K562 (cell line): ENCODE data around the gene ELOB. TPM values are rescaled to one million over a fixed set of nuclear protein-coding genes. Genes with fewer than 3 reads are reported as not detected.

ENCODE experiments used
- CHD2 ChIP-seq: IDR thresholded peaks from 2 replicates; pipeline ENCODE4 v1.6.1; 2011; ENCODE audit warnings: low read depth, low read length
- CLOCK ChIP-seq: fragments of 250-450 bp; sonication (Bioruptor Pico); IDR thresholded peaks from 2 replicates; pipeline ENCODE4 v1.4.0; 2020; ENCODE audit warnings: mild to moderate bottlenecking, moderate library complexity, borderline replicate concordance
- ELF4 ChIP-seq: fragments of 450-650 bp; formaldehyde crosslinking; IDR thresholded peaks from 2 replicates; pipeline ENCODE4 v1.4.0; 2022; ENCODE audit warnings: missing genetic modification characterization
- HIVEP1 ChIP-seq: fragments of 250-450 bp; sonication (Bioruptor Pico); IDR thresholded peaks from 2 replicates; pipeline ENCODE4 v1.4.0; 2020; ENCODE audit warnings: mild to moderate bottlenecking
- MGA ChIP-seq: fragments of 450-650 bp; IDR thresholded peaks from 2 replicates; pipeline ENCODE4 v1.6.1; 2016; ENCODE audit warnings: mild to moderate bottlenecking, moderate library complexity
- THAP12 ChIP-seq: fragments of 250-450 bp; sonication (Bioruptor Pico); IDR thresholded peaks from 2 replicates; pipeline ENCODE4 v1.9.0; 2021; ENCODE audit warnings: mild to moderate bottlenecking, inconsistent platforms
- ZBTB7A ChIP-seq: IDR thresholded peaks from 2 replicates; pipeline ENCODE4 v1.6.1; 2011; ENCODE audit warnings: low read depth, mild to moderate bottlenecking, low read length, moderate library complexity, borderline replicate concordance; ENCODE audit not compliant: control insufficient read depth
- ZFX ChIP-seq: sonication (generic); formaldehyde crosslinking; IDR thresholded peaks from 2 replicates; pipeline ENCODE4 v1.8.0; 2022; ENCODE audit warnings: mild to moderate bottlenecking, missing genetic modification reagents, moderate library complexity
- polyA plus RNA-seq, 8 experiments: library from polyadenylated mRNA; depleted of rRNA in 4 of 8; stranded (reverse) in 5 of 8; unstranded in 3 of 8; fragments of >200 nt; fragmentation: Nextera tagmentation in 2 of 8; fragmentation: Illumina TruSeq in 1 of 8; extraction: Ambion mirVana in 2 of 8; extraction: Trizol in 1 of 8; gene quantifications; 2 replicates each; pipeline versions ENCODE4 v1.2.1 to v1.2.3, GENCODE V29; 2011 to 2014; ENCODE audit warnings: inconsistent platforms in 1 of 8, missing spikeins in 1 of 8
- total RNA-seq, 7 experiments: library from RNA; depleted of rRNA in 6 of 7; stranded (reverse); fragments of >200 nt in 6 of 7; fragmentation: Illumina TruSeq in 2 of 7; extraction: Trizol in 2 of 7; gene quantifications; 2 replicates each; pipeline versions ENCODE4 v1.2.1 to v1.2.3, GENCODE V29; 2011 to 2021; ENCODE audit warnings: low replicate concordance in 1 of 7

The ELOB gene
- total and polyA plus RNA-seq, 9 of the 15 experiments (the other 6 are each of a cell fraction or from before 2014, with no cell fraction given): 63.2 to 791 (median 237) TPM

GRCh38 chr16:2777903-2778629 lies 986 bp upstream of the ELOB start (continued):
- peak; percentile 40; the same call in 1 of the 2 replicates for TF ChIP-seq THAP12 (CRISPR knock-in tag)
- peak; percentile 30; the same call in 1 of the 2 replicates for TF ChIP-seq ELF4 (CRISPR knock-in tag)
- peak; percentile 68; the same call in 1 of the 2 replicates for TF ChIP-seq ZFX (CRISPR knock-in tag)
- peak; percentile 47; the same call in 1 of the 2 replicates for TF ChIP-seq MGA
- 0 out of 2 replicates have a peak, but pooled peaks have one; percentile 1 for TF ChIP-seq ZBTB7A
- no peak for TF ChIP-seq HIVEP1 (CRISPR knock-in tag)
- TF ChIP-seq CLOCK (CRISPR knock-in tag): no peak
- TF ChIP-seq CHD2: no peak
